WTC11 (cell line): ENCODE measurements around the gene IL1RAPL1. TPM values are rescaled to one million over a fixed set of nuclear protein-coding genes. Genes with fewer than 3 reads are reported as not detected.

Experiments used
- ATAC-seq: fragments of 200-7000 bp; cut with Tn5 transposase; 2 replicates; pipeline ENCODE4 v1.10.0; 2021; ENCODE audit warnings: mild to moderate bottlenecking, moderate library complexity
- CTCF ChIA-PET: fragments of 300-600 bp; sonication (Branson Sonifier 250); formaldehyde crosslinking; loops from one replicate; lab custom pipeline; 2021; ENCODE audit warnings: antibody characterized with exemption; lab: Charles Lee
- POLR2A ChIA-PET: fragments of 350-600 bp; sonication (Branson Sonifier 250); formaldehyde crosslinking; loops from one replicate; lab custom pipeline; 2021; ENCODE audit warnings: antibody characterized with exemption; lab: Charles Lee
- DNase-seq: peaks from one replicate; pipeline ENCODE4 v3.0.0; 2021; ENCODE audit warnings: low spot score
- H3K27ac Mint-ChIP-seq: 2 replicates; pipeline ENCODE4 v1.8.0; 2021; ENCODE audit warnings: mixed read lengths
- H3K27me3 Mint-ChIP-seq: 2 replicates; pipeline ENCODE4 v1.8.0; 2021; ENCODE audit warnings: low read depth, mild to moderate bottlenecking, moderate library complexity, mixed read lengths
- H3K36me3 Mint-ChIP-seq: 2 replicates; pipeline ENCODE4 v1.8.0; 2021; ENCODE audit warnings: mixed read lengths
- H3K4me1 Mint-ChIP-seq: 2 replicates; pipeline ENCODE4 v1.8.0; 2022; ENCODE audit warnings: mixed read lengths
- H3K4me3 Mint-ChIP-seq: 2 replicates; pipeline ENCODE4 v1.8.0; 2021; ENCODE audit warnings: mild to moderate bottlenecking, moderate library complexity, mixed read lengths
- H3K9me3 Mint-ChIP-seq: 2 replicates; pipeline ENCODE4 v1.8.0; 2021; ENCODE audit warnings: mixed read lengths
- AR ChIP-seq: fragments of 250-450 bp; sonication (Bioruptor Pico); IDR thresholded peaks from 2 replicates; pipeline ENCODE4 v1.9.0; 2021; ENCODE audit warnings: mild to moderate bottlenecking
- CDX4 ChIP-seq: fragments of 250-450 bp; sonication (Bioruptor Pico); IDR thresholded peaks from 2 replicates; pipeline ENCODE4 v1.9.0; 2021; ENCODE audit warnings: moderate library complexity, mild to moderate bottlenecking, inconsistent platforms, borderline replicate concordance
- CREM ChIP-seq: sonication (generic); formaldehyde crosslinking; IDR thresholded peaks from 2 replicates; pipeline ENCODE4 v1.8.1; 2022; ENCODE audit warnings: mild to moderate bottlenecking, missing genetic modification reagents, moderate library complexity
- CTCF ChIP-seq: fragments of 200-600 bp; IDR thresholded peaks from 2 replicates; pipeline ENCODE4 v1.8.0; 2022; ENCODE audit warnings: antibody characterized with exemption
- ERG ChIP-seq: fragments of 250-450 bp; sonication (Bioruptor Pico); IDR thresholded peaks from 2 replicates; pipeline ENCODE4 v1.8.0; 2021; ENCODE audit warnings: mild to moderate bottlenecking
- ETV6 ChIP-seq: sonication (generic); formaldehyde crosslinking; IDR thresholded peaks from 2 replicates; pipeline ENCODE4 v1.8.1; 2022; ENCODE audit warnings: mild to moderate bottlenecking, missing genetic modification reagents
- FOXJ3 ChIP-seq: sonication (generic); formaldehyde crosslinking; IDR thresholded peaks from 2 replicates; pipeline ENCODE4 v1.9.0; 2021; ENCODE audit warnings: missing genetic modification reagents, mild to moderate bottlenecking, borderline replicate concordance
- FOXP1 ChIP-seq: sonication (generic); formaldehyde crosslinking; IDR thresholded peaks from 2 replicates; pipeline ENCODE4 v1.8.0; 2022; ENCODE audit warnings: missing genetic modification reagents, mild to moderate bottlenecking, moderate library complexity, borderline replicate concordance
- GTF2I ChIP-seq: fragments of 250-450 bp; sonication (Bioruptor Pico); conservative IDR thresholded peaks from 2 replicates; pipeline ENCODE4 v1.4.0; 2021; ENCODE audit warnings: mild to moderate bottlenecking
- KAT7 ChIP-seq: sonication (generic); formaldehyde crosslinking; IDR thresholded peaks from 2 replicates; pipeline ENCODE4 v1.8.1; 2023; ENCODE audit warnings: missing genetic modification reagents, mild to moderate bottlenecking, borderline replicate concordance
- MAX ChIP-seq: sonication (generic); formaldehyde crosslinking; IDR thresholded peaks from 2 replicates; pipeline ENCODE4 v1.8.0; 2022; ENCODE audit warnings: mild to moderate bottlenecking, missing genetic modification reagents
- MLX ChIP-seq: sonication (generic); formaldehyde crosslinking; IDR thresholded peaks from 2 replicates; pipeline ENCODE4 v1.8.1; 2023; ENCODE audit warnings: mild to moderate bottlenecking, missing genetic modification reagents, moderate library complexity
- OVOL2 ChIP-seq: fragments of 250-450 bp; sonication (Bioruptor Pico); IDR thresholded peaks from 2 replicates; pipeline ENCODE4 v1.9.0; 2021; ENCODE audit warnings: mild to moderate bottlenecking, borderline replicate concordance
- PRRX2 ChIP-seq: fragments of 250-450 bp; sonication (Bioruptor Pico); IDR thresholded peaks from 2 replicates; pipeline ENCODE4 v1.8.0; 2021; ENCODE audit warnings: mild to moderate bottlenecking
- ZBTB21 ChIP-seq: sonication (generic); formaldehyde crosslinking; IDR thresholded peaks from 2 replicates; pipeline ENCODE4 v1.8.1; 2023; ENCODE audit warnings: mild to moderate bottlenecking, missing genetic modification reagents, borderline replicate concordance
- ZBTB43 ChIP-seq: sonication (generic); formaldehyde crosslinking; IDR thresholded peaks from 2 replicates; pipeline ENCODE4 v1.8.1; 2023; ENCODE audit warnings: mild to moderate bottlenecking, missing genetic modification reagents
- ZNF121 ChIP-seq: sonication (generic); formaldehyde crosslinking; IDR thresholded peaks from 2 replicates; pipeline ENCODE4 v1.8.0; 2023; ENCODE audit warnings: missing genetic modification reagents
- ZNF281 ChIP-seq: sonication (generic); formaldehyde crosslinking; IDR thresholded peaks from 2 replicates; pipeline ENCODE4 v1.8.0; 2023; ENCODE audit warnings: mild to moderate bottlenecking, missing genetic modification reagents
- ZNF416 ChIP-seq: fragments of 250-450 bp; sonication (Bioruptor Pico); IDR thresholded peaks from 2 replicates; pipeline ENCODE4 v1.9.0; 2021; ENCODE audit warnings: mild to moderate bottlenecking, inconsistent platforms
- total RNA-seq: library from RNA; stranded (reverse); gene quantifications from 3 replicates; pipeline ENCODE4 v1.2.3, GENCODE V29; 2021

IL1RAPL1 gene
- total RNA-seq, 1 experiment from 2014 or later = 0.13 TPM

GRCh38 chrX:29636331-29636730 lies 1049.1 kb downstream of the IL1RAPL1 start:
- no peaks in the 10 kb centered on the region for H3K27me3 Mint-ChIP-seq
- ChIA-PET CTCF (no interaction called here), POLR2A (interaction anchor here (0.6 kb wide), 1 partner anchor 414 kb away, joined by 7 read pairs; no protein-coding TSS in a partner anchor)
- no peaks in the 10 kb centered on the region for H3K4me1 Mint-ChIP-seq
- H3K4me3 Mint-ChIP-seq = no peak overlapping the region
- no peak for ATAC-seq
- TF ChIP-seq MLX (CRISPR knock-in tag) (no peak), OVOL2 (CRISPR knock-in tag) (no peak), ZNF121 (CRISPR knock-in tag) (no peak), PRRX2 (CRISPR knock-in tag) (no peak), ZBTB21 (no peak), ZBTB43 (no peak), FOXJ3 (CRISPR knock-in tag) (no peak), AR (CRISPR knock-in tag) (no peak), ERG (CRISPR knock-in tag) (no peak), MAX (CRISPR knock-in tag) (no peak)
- no peak for DNase-seq
- H3K9me3 Mint-ChIP-seq = no peaks in the 10 kb centered on the region
- H3K36me3 Mint-ChIP-seq = no peaks in the 10 kb centered on the region
- H3K27ac Mint-ChIP-seq = no peak overlapping the region

GRCh38 chrX:29640106-29640505 lies 1052.9 kb downstream of the IL1RAPL1 start:
- CTCF ChIA-PET = no interaction called here
- H3K4me3 Mint-ChIP-seq = no peak overlapping the region
- ATAC-seq (no peak), DNase-seq (no peak)
- POLR2A ChIA-PET = no interaction called here
- H3K4me1 Mint-ChIP-seq = no peaks in the 10 kb centered on the region
- H3K9me3 Mint-ChIP-seq = no peaks in the 10 kb centered on the region
- H3K36me3 Mint-ChIP-seq = no peaks in the 10 kb centered on the region
- no peak for TF ChIP-seq CREM (CRISPR knock-in tag)
- no peak for TF ChIP-seq ZNF416
- no peak for TF ChIP-seq KAT7 (CRISPR knock-in tag)
- TF ChIP-seq GTF2I = no peak
- no peak for TF ChIP-seq CDX4 (CRISPR knock-in tag)
- TF ChIP-seq CTCF = no peak
- TF ChIP-seq ZNF281 (CRISPR knock-in tag) = no peak
- TF ChIP-seq ETV6 = no peak
- TF ChIP-seq FOXP1 (CRISPR knock-in tag) = no peak
- TF ChIP-seq, all 79 proteins: peak for 0
- Mint-ChIP-seq H3K27me3 (no peaks in the 10 kb centered on the region), H3K27ac (no peak overlapping the region)
